Smooth muscle cell (in vitro differentiated cells): ENCODE data around the gene MAPK9. TPM values are rescaled to one million over a fixed set of nuclear protein-coding genes. Genes with fewer than 3 reads are reported as not detected.

Experiments used
- DNase-seq: peaks from one replicate; lab custom pipeline; 2025; ENCODE audit not compliant: unreplicated experiment; lab: John Stamatoyannopoulos, UW
- H2AFZ ChIP-seq: fragments of 200-600 bp; sonication (generic); 2 replicates; pipeline ENCODE4 v1.6.0; 2016; ENCODE audit warnings: antibody characterized with exemption, low read depth, mild to moderate bottlenecking
- H3F3A ChIP-seq: fragments of 200-600 bp; sonication (generic); 2 replicates; pipeline ENCODE4 v1.6.0; 2017; ENCODE audit warnings: antibody characterized with exemption, low read depth
- H3K27ac ChIP-seq: fragments of 200-600 bp; sonication (generic); 2 replicates; pipeline ENCODE4 v1.5.1; 2016; ENCODE audit warnings: low read depth, mild to moderate bottlenecking
- H3K27me3 ChIP-seq: fragments of 200-600 bp; sonication (generic); 2 replicates; pipeline ENCODE4 v1.6.1; 2016; ENCODE audit warnings: low read depth, mild to moderate bottlenecking
- H3K36me3 ChIP-seq: fragments of 200-600 bp; sonication (generic); 2 replicates; pipeline ENCODE4 v1.5.1; 2016; ENCODE audit warnings: low read depth
- H3K4me1 ChIP-seq: fragments of 200-600 bp; sonication (generic); 2 replicates; pipeline ENCODE4 v1.5.1; 2016; ENCODE audit warnings: low read depth
- H3K4me2 ChIP-seq: fragments of 200-600 bp; sonication (generic); 2 replicates; pipeline ENCODE4 v1.6.0; 2016; ENCODE audit warnings: mild to moderate bottlenecking
- H3K4me3 ChIP-seq: fragments of 200-600 bp; sonication (generic); 2 replicates; pipeline ENCODE4 v1.5.1; 2016; ENCODE audit warnings: mild to moderate bottlenecking
- H3K79me2 ChIP-seq: fragments of 200-600 bp; sonication (generic); 2 replicates; pipeline ENCODE4 v1.6.0; 2016; ENCODE audit warnings: low read depth, mild to moderate bottlenecking
- H3K9ac ChIP-seq: fragments of 200-600 bp; sonication (generic); 2 replicates; pipeline ENCODE4 v1.6.0; 2016; ENCODE audit warnings: low read depth
- H3K9me3 ChIP-seq: fragments of 200-600 bp; sonication (generic); replicated peaks from 2 replicates; pipeline ENCODE4 v1.5.1; 2016; ENCODE audit warnings: low read depth
- H4K20me1 ChIP-seq: fragments of 200-600 bp; sonication (generic); 2 replicates; pipeline ENCODE4 v1.6.0; 2016; ENCODE audit warnings: low read depth
- CTCF ChIP-seq: fragments of 200-600 bp; sonication (generic); IDR thresholded peaks from 2 replicates; pipeline ENCODE4 v1.5.1; 2017; ENCODE audit warnings: borderline replicate concordance, mild to moderate bottlenecking, antibody characterized with exemption; ENCODE audit not compliant: insufficient read depth, poor library complexity, severe bottlenecking
- WGBS: methylation state at CpG from one replicate; pipeline ENCODE4 v1.1.7; 2016; ENCODE audit warnings: low lambda C conversion rate; 5-methylcytosine and 5-hydroxymethylcytosine counted together
- polyA plus RNA-seq: library from polyadenylated mRNA; unstranded; fragments of >200 nt; fragmentation: Nextera tagmentation; extraction: Ambion mirVana; gene quantifications from 2 replicates; pipeline ENCODE4 v1.2.1, GENCODE V29; 2016
- total RNA-seq: library from RNA; depleted of rRNA; stranded (reverse); fragments of >200 nt; gene quantifications from 2 replicates; pipeline ENCODE4 v1.2.3, GENCODE V29; 2014

MAPK9 gene
- total and polyA plus RNA-seq, 2 experiments from 2014 or later, result 34.8 to 40.9 TPM

DNA sequence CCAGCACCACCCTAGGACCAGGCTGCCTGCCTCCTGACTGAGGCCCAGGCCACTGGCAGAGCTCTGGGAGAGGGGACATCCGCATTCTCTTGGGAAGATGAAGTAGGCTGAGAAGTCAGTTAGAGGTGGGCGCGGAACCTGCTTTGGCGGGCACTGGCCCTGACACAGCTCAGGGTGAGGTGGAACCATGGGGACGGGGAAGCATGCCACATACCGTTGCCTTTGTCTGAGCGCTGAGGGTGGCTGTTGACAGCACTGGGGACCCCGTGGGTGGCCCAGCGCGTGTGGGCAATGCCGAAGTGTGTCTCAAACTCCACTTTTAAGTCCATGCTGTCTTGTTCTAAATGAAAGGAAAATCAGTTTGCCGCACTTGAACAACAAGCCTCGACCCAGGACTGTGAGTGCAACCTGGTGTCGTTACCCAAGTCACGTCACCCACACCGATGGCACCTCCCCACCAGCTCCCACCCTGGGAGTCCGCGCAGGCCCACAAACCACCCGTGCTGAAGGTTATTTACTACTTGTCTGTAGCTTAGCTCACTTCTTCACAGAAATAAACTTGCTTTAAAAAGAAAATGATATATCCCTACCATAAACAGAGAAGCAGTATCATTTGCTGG is 43.8 kb upstream of the MAPK9 start:
- Histone ChIP-seq H3K27me3 (no peaks in the 10 kb centered on the region), H2AFZ (no peak overlapping the region), H3K36me3 (no peaks in the 10 kb centered on the region), H3K4me3 (no peak overlapping the region), H4K20me1 (peaks cover 27% of the 10 kb centered on the region), H3K27ac (peak overlapping the region; percentile 89), H3K9ac (no peak overlapping the region), H3K4me2 (no peak overlapping the region), H3K9me3 (no peaks in the 10 kb centered on the region), H3K4me1 (peaks cover 19% of the 10 kb centered on the region), H3F3A (peaks cover 53% of the 10 kb centered on the region), H3K79me2 (peaks cover 32% of the 10 kb centered on the region)
- TF ChIP-seq CTCF, result no peak
- DNase-seq, result no peak
- WGBS, result 95% methylated on average over 19 of the region's 19 CpGs

- Histone ChIP-seq H2AFZ (no peak overlapping the region), H4K20me1 (peaks cover 19% of the 10 kb centered on the region), H3K79me2 (peaks cover 27% of the 10 kb centered on the region), H3K9me3 (no peaks in the 10 kb centered on the region), H3F3A (peaks cover 59% of the 10 kb centered on the region), H3K27ac (peak overlapping the region; percentile 89), H3K27me3 (no peaks in the 10 kb centered on the region), H3K4me2 (no peak overlapping the region), H3K36me3 (no peaks in the 10 kb centered on the region), H3K4me3 (no peak overlapping the region), H3K4me1 (peaks cover 19% of the 10 kb centered on the region), H3K9ac (no peak overlapping the region)
- no peak for DNase-seq
- 90% methylated on average over 15 of the region's 15 CpGs for WGBS
- no peak for TF ChIP-seq CTCF
These were observed 43.1 kb upstream of the MAPK9 start for GRCh38 chr5:180334751-180335613.

GRCh38 chr5:180334176-180334575 is 42.3 kb upstream of the MAPK9 start:
- no peaks in the 10 kb centered on the region for H3K36me3 ChIP-seq
- 76% methylated on average over 6 of the region's 6 CpGs for WGBS
- H3F3A ChIP-seq, result peaks cover 60% of the 10 kb centered on the region
- peaks cover 19% of the 10 kb centered on the region for H3K4me1 ChIP-seq
- peak overlapping the region; percentile 55 for H3K4me2 ChIP-seq
- H3K9ac ChIP-seq, result no peak overlapping the region
- peaks cover 25% of the 10 kb centered on the region for H3K79me2 ChIP-seq
- no peaks in the 10 kb centered on the region for H3K9me3 ChIP-seq
- H2AFZ ChIP-seq, result no peak overlapping the region
- peak overlapping the region; percentile 89 for H3K27ac ChIP-seq
- peaks cover 11% of the 10 kb centered on the region for H4K20me1 ChIP-seq
- no peaks in the 10 kb centered on the region for H3K27me3 ChIP-seq
- no peak for TF ChIP-seq CTCF
- no peak overlapping the region for H3K4me3 ChIP-seq
- no peak for DNase-seq
